HepG2 (cell line): Measurements from ENCODE around the gene CA10.

Experiments
- ARHGAP35 ChIP-seq: sonication (generic); formaldehyde crosslinking; IDR thresholded peaks from 2 replicates; pipeline ENCODE4 v1.9.0; 2022; ENCODE audit warnings: mild to moderate bottlenecking, inconsistent platforms, moderate library complexity, missing genetic modification reagents, borderline replicate concordance
- BRD4 ChIP-seq: sonication (generic); formaldehyde crosslinking; IDR thresholded peaks from 2 replicates; pipeline ENCODE4 v1.4.0; 2020; ENCODE audit warnings: missing genetic modification reagents
- CENPT ChIP-seq: sonication (generic); formaldehyde crosslinking; IDR thresholded peaks from 2 replicates; pipeline ENCODE4 v1.8.0; 2022; ENCODE audit warnings: low read depth, mild to moderate bottlenecking, moderate library complexity, missing genetic modification reagents
- FOXA1 ChIP-seq, 2 experiments: fragments of 450-650 bp in 1 of 2; sonication (generic) in 1 of 2; formaldehyde crosslinking in 1 of 2; IDR thresholded peaks; 2 replicates each; pipeline versions ENCODE4 v1.4.0 to v1.6.1; 2016 to 2020; ENCODE audit warnings: missing genetic modification reagents in 1 of 2
- HIC2 ChIP-seq: sonication (generic); formaldehyde crosslinking; IDR thresholded peaks from 2 replicates; pipeline ENCODE4 v1.9.0; 2022; ENCODE audit warnings: low read depth, missing genetic modification reagents
- PAXIP1 ChIP-seq: sonication (generic); formaldehyde crosslinking; conservative IDR thresholded peaks from 2 replicates; pipeline ENCODE4 v1.4.0; 2020; ENCODE audit warnings: mild to moderate bottlenecking, missing genetic modification reagents, moderate library complexity
- REST ChIP-seq, 2 experiments: IDR thresholded peaks; 2 replicates each; pipeline ENCODE4 v1.6.1; 2011 to 2012; ENCODE audit warnings: low read length in 2 of 2, borderline replicate concordance in 1 of 2, low read depth in 1 of 2, mild to moderate bottlenecking in 1 of 2, moderate library complexity in 1 of 2
- RFX3 ChIP-seq: IDR thresholded peaks from 2 replicates; pipeline ENCODE4 v1.6.1; 2016; ENCODE audit warnings: missing biosample characterization, missing genetic modification reagents
- RFX5 ChIP-seq: IDR thresholded peaks from 2 replicates; pipeline ENCODE4 v1.6.1; 2011; ENCODE audit warnings: low read depth, low read length, improper control_type of control experiment
- TCF12 ChIP-seq, 2 experiments: fragments of 450-650 bp in 1 of 2; sonication (generic) in 1 of 2; formaldehyde crosslinking in 1 of 2; IDR thresholded peaks; 2 replicates each; pipeline versions ENCODE4 v1.6.1 to v1.8.0; 2017 to 2022; ENCODE audit warnings: antibody characterized with exemption in 1 of 2, mild to moderate bottlenecking in 1 of 2, missing genetic modification reagents in 1 of 2, moderate library complexity in 1 of 2
- ZFP62 ChIP-seq: sonication (generic); formaldehyde crosslinking; IDR thresholded peaks from 2 replicates; pipeline ENCODE4 v1.4.0; 2020; ENCODE audit warnings: missing genetic modification reagents
- ZNF816 ChIP-seq: sonication (generic); formaldehyde crosslinking; IDR thresholded peaks from 2 replicates; pipeline ENCODE4 v1.8.0; 2022; ENCODE audit warnings: missing genetic modification reagents, mild to moderate bottlenecking, borderline replicate concordance
- TF ChIP-seq, protein P1 (sequence below): sonication (generic); formaldehyde crosslinking; IDR thresholded peaks from 2 replicates; pipeline ENCODE4 v1.5.0; 2020; ENCODE audit warnings: mild to moderate bottlenecking, missing genetic modification reagents, moderate library complexity
- TF ChIP-seq, protein P2 (sequence below): sonication (generic); formaldehyde crosslinking; IDR thresholded peaks from 2 replicates; pipeline ENCODE4 v1.5.0; 2020; ENCODE audit warnings: mild to moderate bottlenecking, missing genetic modification reagents

GRCh38 chr17:52024300-52024870, 134.1 kb downstream of the CA10 start:
- TF ChIP-seq REST (IDR thresholded peaks at IDR 0.05; ENCODE audit: borderline replicate concordance in 1 of 2, low read depth in 1 of 2, low read length in 2 of 2) (no peak), FOXA1 (IDR thresholded peaks at IDR 0.05) (no peak), FOXA1 (CRISPR knock-in tag; IDR thresholded peaks at IDR 0.05) (no peak), ARHGAP35 (CRISPR knock-in tag) (no peak), PAXIP1 (CRISPR knock-in tag) (no peak), TCF12 (IDR thresholded peaks at IDR 0.05) (no peak), TCF12 (CRISPR knock-in tag; IDR thresholded peaks at IDR 0.05) (no peak), HIC2 (CRISPR knock-in tag) (no peak), RFX5 (no peak), CENPT (CRISPR knock-in tag) (no peak), RFX3 (CRISPR knock-in tag) (no peak), ZNF816 (no peak), BRD4 (no peak), ZFP62 (CRISPR knock-in tag) (no peak)
- TF ChIP-seq, protein P1, sequence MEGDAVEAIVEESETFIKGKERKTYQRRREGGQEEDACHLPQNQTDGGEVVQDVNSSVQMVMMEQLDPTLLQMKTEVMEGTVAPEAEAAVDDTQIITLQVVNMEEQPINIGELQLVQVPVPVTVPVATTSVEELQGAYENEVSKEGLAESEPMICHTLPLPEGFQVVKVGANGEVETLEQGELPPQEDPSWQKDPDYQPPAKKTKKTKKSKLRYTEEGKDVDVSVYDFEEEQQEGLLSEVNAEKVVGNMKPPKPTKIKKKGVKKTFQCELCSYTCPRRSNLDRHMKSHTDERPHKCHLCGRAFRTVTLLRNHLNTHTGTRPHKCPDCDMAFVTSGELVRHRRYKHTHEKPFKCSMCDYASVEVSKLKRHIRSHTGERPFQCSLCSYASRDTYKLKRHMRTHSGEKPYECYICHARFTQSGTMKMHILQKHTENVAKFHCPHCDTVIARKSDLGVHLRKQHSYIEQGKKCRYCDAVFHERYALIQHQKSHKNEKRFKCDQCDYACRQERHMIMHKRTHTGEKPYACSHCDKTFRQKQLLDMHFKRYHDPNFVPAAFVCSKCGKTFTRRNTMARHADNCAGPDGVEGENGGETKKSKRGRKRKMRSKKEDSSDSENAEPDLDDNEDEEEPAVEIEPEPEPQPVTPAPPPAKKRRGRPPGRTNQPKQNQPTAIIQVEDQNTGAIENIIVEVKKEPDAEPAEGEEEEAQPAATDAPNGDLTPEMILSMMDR (CRISPR knock-in tag) = no peak
- TF ChIP-seq, protein P2, sequence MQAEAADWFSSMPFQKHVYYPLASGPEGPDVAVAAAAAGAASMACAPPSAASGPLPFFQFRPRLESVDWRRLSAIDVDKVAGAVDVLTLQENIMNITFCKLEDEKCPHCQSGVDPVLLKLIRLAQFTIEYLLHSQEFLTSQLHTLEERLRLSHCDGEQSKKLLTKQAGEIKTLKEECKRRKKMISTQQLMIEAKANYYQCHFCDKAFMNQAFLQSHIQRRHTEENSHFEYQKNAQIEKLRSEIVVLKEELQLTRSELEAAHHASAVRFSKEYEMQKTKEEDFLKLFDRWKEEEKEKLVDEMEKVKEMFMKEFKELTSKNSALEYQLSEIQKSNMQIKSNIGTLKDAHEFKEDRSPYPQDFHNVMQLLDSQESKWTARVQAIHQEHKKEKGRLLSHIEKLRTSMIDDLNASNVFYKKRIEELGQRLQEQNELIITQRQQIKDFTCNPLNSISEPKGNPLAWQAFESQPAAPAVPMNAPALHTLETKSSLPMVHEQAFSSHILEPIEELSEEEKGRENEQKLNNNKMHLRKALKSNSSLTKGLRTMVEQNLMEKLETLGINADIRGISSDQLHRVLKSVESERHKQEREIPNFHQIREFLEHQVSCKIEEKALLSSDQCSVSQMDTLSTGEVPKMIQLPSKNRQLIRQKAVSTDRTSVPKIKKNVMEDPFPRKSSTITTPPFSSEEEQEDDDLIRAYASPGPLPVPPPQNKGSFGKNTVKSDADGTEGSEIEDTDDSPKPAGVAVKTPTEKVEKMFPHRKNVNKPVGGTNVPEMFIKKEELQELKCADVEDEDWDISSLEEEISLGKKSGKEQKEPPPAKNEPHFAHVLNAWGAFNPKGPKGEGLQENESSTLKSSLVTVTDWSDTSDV (CRISPR knock-in tag) = no peak
